Measurements from ENCODE around the gene TLCD5. TPM values are rescaled to one million over a fixed set of nuclear protein-coding genes. Genes with fewer than 3 reads are reported as not detected.

Gene TLCD5
- polyA plus RNA-seq, 5 donors = 13.9 to 19.4 (median 17.3) TPM

DNA sequence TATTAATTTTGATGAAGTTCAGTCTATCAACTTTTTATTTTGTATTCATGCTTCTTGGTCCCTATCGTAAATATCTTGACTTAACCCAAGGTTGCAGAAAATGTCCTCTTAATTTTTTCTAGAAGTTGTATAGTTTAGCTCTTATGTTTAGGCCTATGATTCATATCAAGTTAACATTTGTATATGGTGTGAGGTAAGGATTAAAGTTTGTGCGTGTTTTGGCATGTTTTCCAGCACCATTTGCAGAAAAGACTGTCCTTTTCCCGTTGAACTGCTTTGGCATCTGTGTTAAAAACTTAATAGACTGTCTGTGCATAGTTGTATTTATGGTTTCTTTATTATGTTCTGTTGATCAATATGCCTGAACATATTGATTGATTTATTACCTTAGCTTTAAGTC, 53.4 kb downstream of the TLCD5 start:
- DNase-seq = no peak

DNA sequence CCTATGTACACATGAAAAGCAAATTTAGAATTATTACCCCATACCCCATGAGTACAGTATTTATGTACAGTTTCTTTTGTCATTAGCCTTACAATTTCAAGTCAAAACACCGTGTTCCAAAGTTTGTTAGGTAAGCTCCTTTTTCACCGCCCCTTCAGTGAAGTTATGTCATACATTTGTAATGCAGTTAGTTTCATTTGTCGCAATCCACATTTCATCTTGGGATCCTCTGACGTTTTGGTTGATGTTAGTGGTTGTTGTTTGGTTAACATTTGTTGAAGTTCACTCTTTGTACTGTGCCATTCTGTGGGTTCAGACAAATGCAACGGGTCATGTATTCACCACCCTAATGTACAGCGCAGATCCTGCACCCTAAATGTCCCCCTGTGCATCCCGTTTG, 56.3 kb downstream of the TLCD5 start:
- no peak for DNase-seq

Other genes with a start within 250 kb of the TLCD5 start
- gene TRIM29, start 187.2 kb upstream of the TLCD5 start, polyA plus RNA-seq (ENCODE audit: insufficient read depth in 1 of 5, insufficient read length in 5 of 5, low replicate concordance in 1 of 5) = 1 to 10 TPM in 1 of 5 donors, under 1 TPM in 4; 0.21 to 1.1 (median 0.81) TPM
- gene OAF, start 114.3 kb upstream of the TLCD5 start, polyA plus RNA-seq (ENCODE audit: insufficient read depth in 1 of 5, insufficient read length in 5 of 5, low replicate concordance in 1 of 5) = 10 to 100 TPM; 20.2 to 41.1 (median 24.4) TPM
- gene POU2F3, start 85.2 kb upstream of the TLCD5 start, polyA plus RNA-seq (ENCODE audit: insufficient read depth in 1 of 5, insufficient read length in 5 of 5, low replicate concordance in 1 of 5) = 1 to 10 TPM in 3 of 5 donors, under 1 TPM in 2; 0.50 to 1.9 (median 1.0) TPM
- 10 to 100 TPM; 63.5 to 96.3 (median 92.7) TPM for gene ARHGEF12, start 11.1 kb downstream of the TLCD5 start, polyA plus RNA-seq (ENCODE audit: insufficient read depth in 1 of 5, insufficient read length in 5 of 5, low replicate concordance in 1 of 5)
- 10 to 100 TPM in 1 of 5 donors, 1 to 10 TPM in 4; 6.3 to 10.2 (median 8.3) TPM for gene GRIK4, start 186.4 kb downstream of the TLCD5 start, polyA plus RNA-seq (ENCODE audit: insufficient read depth in 1 of 5, insufficient read length in 5 of 5, low replicate concordance in 1 of 5)

All from right lung (tissue), 5 donors.